Measurements from ENCODE around the gene SEMA4F.

SEMA4F gene

GRCh38 chr2:74676331-74676730, 22.3 kb downstream of the SEMA4F start:
- Histone ChIP-seq H3K9ac (ENCODE audit: low read length) (no peak overlapping the region), H3K9me2 (replicated peaks; ENCODE audit: insufficient read depth, low read length) (no peaks in the 10 kb centered on the region), H3K9me3 (ENCODE audit: insufficient read depth, low read length) (no peaks in the 10 kb centered on the region), H3K79me2 (ENCODE audit: insufficient read depth, low read length) (no peaks in the 10 kb centered on the region), H3K27me3 (ENCODE audit: low read length) (no peaks in the 10 kb centered on the region), H3K27ac (ENCODE audit: low read depth, low read length) (no peak overlapping the region), H2AFZ (ENCODE audit: low read depth, low read length, severe bottlenecking) (no peak overlapping the region), H3K36me3 (ENCODE audit: low read length) (no peaks in the 10 kb centered on the region), H3F3A (ENCODE audit: insufficient read depth) (no peaks in the 10 kb centered on the region), H3K4me3 (ENCODE audit: insufficient read depth, low read length, poor library complexity, severe bottlenecking) (no peak overlapping the region), H3K4me2 (ENCODE audit: low read depth, low read length, poor library complexity, severe bottlenecking) (no peak overlapping the region), H4K20me1 (ENCODE audit: low read depth, low read length) (no peaks in the 10 kb centered on the region)
- no peak for TF ChIP-seq CTCF (IDR thresholded peaks at IDR 0.05; ENCODE audit: insufficient read depth, low read length, poor library complexity, severe bottlenecking)
- no peak for TF ChIP-seq EZH2phosphoT487 (conservative IDR thresholded peaks at IDR 0.05; ENCODE audit: low read length)

GRCh38 chr2:74679615-74680014, 25.6 kb downstream of the SEMA4F start:
- H3K9ac ChIP-seq (ENCODE audit: low read length): no peak overlapping the region
- no peaks in the 10 kb centered on the region for H3F3A ChIP-seq (ENCODE audit: insufficient read depth)
- no peak overlapping the region for H2AFZ ChIP-seq (ENCODE audit: low read depth, low read length, severe bottlenecking)
- H4K20me1 ChIP-seq (ENCODE audit: low read depth, low read length): no peaks in the 10 kb centered on the region
- H3K4me3 ChIP-seq (ENCODE audit: insufficient read depth, low read length, poor library complexity, severe bottlenecking): no peak overlapping the region
- H3K9me3 ChIP-seq (ENCODE audit: insufficient read depth, low read length): no peaks in the 10 kb centered on the region
- no peak for TF ChIP-seq CTCF (IDR thresholded peaks at IDR 0.05; ENCODE audit: insufficient read depth, low read length, poor library complexity, severe bottlenecking)
- no peaks in the 10 kb centered on the region for H3K36me3 ChIP-seq (ENCODE audit: low read length)
- no peaks in the 10 kb centered on the region for H3K27me3 ChIP-seq (ENCODE audit: low read length)
- no peaks in the 10 kb centered on the region for H3K79me2 ChIP-seq (ENCODE audit: insufficient read depth, low read length)
- no peak overlapping the region for H3K27ac ChIP-seq (ENCODE audit: low read depth, low read length)
- no peak overlapping the region for H3K4me2 ChIP-seq (ENCODE audit: low read depth, low read length, poor library complexity, severe bottlenecking)
- H3K9me2 ChIP-seq (replicated peaks; ENCODE audit: insufficient read depth, low read length): no peaks in the 10 kb centered on the region

GRCh38 chr2:74682501-74682900, 28.5 kb downstream of the SEMA4F start:
- H3K4me3 ChIP-seq (ENCODE audit: insufficient read depth, low read length, poor library complexity, severe bottlenecking): no peak overlapping the region
- TF ChIP-seq CTCF (IDR thresholded peaks at IDR 0.05; ENCODE audit: insufficient read depth, low read length, poor library complexity, severe bottlenecking) (no peak), EZH2phosphoT487 (conservative IDR thresholded peaks at IDR 0.05; ENCODE audit: low read length) (no peak)
- no peaks in the 10 kb centered on the region for H3K9me2 ChIP-seq (replicated peaks; ENCODE audit: insufficient read depth, low read length)
- H3K36me3 ChIP-seq (ENCODE audit: low read length): no peaks in the 10 kb centered on the region
- no peak overlapping the region for H3K9ac ChIP-seq (ENCODE audit: low read length)
- H4K20me1 ChIP-seq (ENCODE audit: low read depth, low read length): no peaks in the 10 kb centered on the region
- H3K4me2 ChIP-seq (ENCODE audit: low read depth, low read length, poor library complexity, severe bottlenecking): no peak overlapping the region
- no peaks in the 10 kb centered on the region for H3K9me3 ChIP-seq (ENCODE audit: insufficient read depth, low read length)
- no peak overlapping the region for H3K27ac ChIP-seq (ENCODE audit: low read depth, low read length)
- no peaks in the 10 kb centered on the region for H3K79me2 ChIP-seq (ENCODE audit: insufficient read depth, low read length)
- no peaks in the 10 kb centered on the region for H3K27me3 ChIP-seq (ENCODE audit: low read length)
- no peak overlapping the region for H2AFZ ChIP-seq (ENCODE audit: low read depth, low read length, severe bottlenecking)
- H3F3A ChIP-seq (ENCODE audit: insufficient read depth): no peaks in the 10 kb centered on the region

GRCh38 chr2:74685408-74685807, 31.4 kb downstream of the SEMA4F start:
- Histone ChIP-seq H3K9me3 (ENCODE audit: insufficient read depth, low read length) (no peaks in the 10 kb centered on the region), H3K79me2 (ENCODE audit: insufficient read depth, low read length) (no peaks in the 10 kb centered on the region), H3K36me3 (ENCODE audit: low read length) (no peaks in the 10 kb centered on the region), H2AFZ (ENCODE audit: low read depth, low read length, severe bottlenecking) (no peak overlapping the region), H3F3A (ENCODE audit: insufficient read depth) (no peaks in the 10 kb centered on the region), H3K4me3 (ENCODE audit: insufficient read depth, low read length, poor library complexity, severe bottlenecking) (no peak overlapping the region), H3K4me2 (ENCODE audit: low read depth, low read length, poor library complexity, severe bottlenecking) (no peak overlapping the region), H4K20me1 (ENCODE audit: low read depth, low read length) (no peaks in the 10 kb centered on the region), H3K27ac (ENCODE audit: low read depth, low read length) (no peak overlapping the region), H3K27me3 (ENCODE audit: low read length) (no peaks in the 10 kb centered on the region), H3K9ac (ENCODE audit: low read length) (no peak overlapping the region), H3K9me2 (replicated peaks; ENCODE audit: insufficient read depth, low read length) (no peaks in the 10 kb centered on the region)
- TF ChIP-seq EZH2phosphoT487 (conservative IDR thresholded peaks at IDR 0.05; ENCODE audit: low read length) (no peak), CTCF (IDR thresholded peaks at IDR 0.05; ENCODE audit: insufficient read depth, low read length, poor library complexity, severe bottlenecking) (no peak)
